GM23248 (cell line): Measurements from ENCODE around the gene MAP2K7. TPM values are rescaled to one million over a fixed set of nuclear protein-coding genes. Genes with fewer than 3 reads are reported as not detected.

Experiments
- DNase-seq: peaks from one replicate; pipeline ENCODE4 v3.0.0-alpha.2; 2015
- H2AFZ ChIP-seq: fragments of 200-600 bp; sonication (generic); 2 replicates; pipeline ENCODE4 v1.6.1; 2016; ENCODE audit warnings: antibody characterized with exemption
- H3F3A ChIP-seq: fragments of 200-600 bp; sonication (generic); 2 replicates; pipeline ENCODE4 v1.6.1; 2016; ENCODE audit warnings: mild to moderate bottlenecking, antibody characterized with exemption, mixed run types; ENCODE audit not compliant: insufficient read depth
- H3K27ac ChIP-seq: fragments of 200-600 bp; sonication (generic); 2 replicates; pipeline ENCODE4 v1.5.1; 2016; ENCODE audit warnings: mild to moderate bottlenecking
- H3K27me3 ChIP-seq: fragments of 200-600 bp; sonication (generic); replicated peaks from 2 replicates; pipeline ENCODE4 v1.6.1; 2016; ENCODE audit warnings: mild to moderate bottlenecking; ENCODE audit not compliant: insufficient read depth
- H3K36me3 ChIP-seq: fragments of 200-600 bp; sonication (generic); 2 replicates; pipeline ENCODE4 v1.6.1; 2016; ENCODE audit warnings: low read depth, mild to moderate bottlenecking
- H3K4me1 ChIP-seq: fragments of 200-600 bp; sonication (generic); 2 replicates; pipeline ENCODE4 v1.6.1; 2016; ENCODE audit warnings: mild to moderate bottlenecking; ENCODE audit not compliant: insufficient read depth
- H3K4me2 ChIP-seq: fragments of 200-600 bp; sonication (generic); one replicate; pipeline ENCODE4 v1.6.1; 2016; ENCODE audit warnings: mild to moderate bottlenecking; ENCODE audit not compliant: unreplicated experiment
- H3K4me3 ChIP-seq: fragments of 200-600 bp; sonication (generic); 2 replicates; pipeline ENCODE4 v1.5.1; 2016; ENCODE audit warnings: mild to moderate bottlenecking
- H3K79me2 ChIP-seq: fragments of 200-600 bp; sonication (generic); 2 replicates; pipeline ENCODE4 v1.6.1; 2016; ENCODE audit warnings: mild to moderate bottlenecking; ENCODE audit not compliant: insufficient read depth
- H3K9ac ChIP-seq: fragments of 200-600 bp; sonication (generic); 2 replicates; pipeline ENCODE4 v1.6.1; 2016; ENCODE audit warnings: mild to moderate bottlenecking
- H3K9me2 ChIP-seq: fragments of 200-600 bp; sonication (generic); 2 replicates; pipeline ENCODE4 v1.6.1; 2016; ENCODE audit warnings: mixed run types, mild to moderate bottlenecking, moderate library complexity; ENCODE audit not compliant: insufficient read depth
- H3K9me3 ChIP-seq: fragments of 200-600 bp; sonication (generic); one replicate; pipeline ENCODE4 v1.6.1; 2017; ENCODE audit warnings: low read depth
- H4K20me1 ChIP-seq: fragments of 200-600 bp; sonication (generic); 2 replicates; pipeline ENCODE4 v1.6.0; 2016; ENCODE audit not compliant: insufficient read depth
- EZH2 ChIP-seq: fragments of 200-600 bp; sonication (generic); IDR thresholded peaks from 2 replicates; pipeline ENCODE4 v1.6.1; 2018; ENCODE audit warnings: antibody characterized with exemption, mild to moderate bottlenecking; ENCODE audit not compliant: insufficient read depth, poor library complexity, severe bottlenecking
- EZH2phosphoT487 ChIP-seq: fragments of 200-600 bp; sonication (generic); IDR thresholded peaks from 2 replicates; pipeline ENCODE4 v1.6.1; 2018; ENCODE audit warnings: antibody characterized with exemption, moderate library complexity, mild to moderate bottlenecking, low read depth; ENCODE audit not compliant: insufficient read depth
- WGBS, 2 experiments: methylation state at CpG; one replicate each; pipeline ENCODE4 v1.1.6; 2015 to 2017; ENCODE audit warnings: low lambda C conversion rate in 2 of 2, low coverage in 1 of 2; ENCODE audit errors: missing lambda C conversion rate in 2 of 2; 5-methylcytosine and 5-hydroxymethylcytosine counted together
- in situ Hi-C: fragments of 300-500 bp; cut with MboI; formaldehyde crosslinking; loops from 2 replicates; pipeline ENCODE4 v1.15.0; 2020
- polyA plus RNA-seq: library from polyadenylated mRNA; unstranded; fragments of >200 nt; fragmentation: Nextera tagmentation; extraction: Ambion mirVana; gene quantifications from 2 replicates; pipeline ENCODE4 v1.2.1, GENCODE V29; 2016
- total RNA-seq: library from RNA; depleted of rRNA; stranded (reverse); fragments of >200 nt; shearing (Covaris generic); gene quantifications from 2 replicates; pipeline ENCODE4 v1.2.3, GENCODE V29; 2014

The MAP2K7 gene
- total and polyA plus RNA-seq, 2 experiments from 2014 or later, result 4.6 to 9.7 TPM

- no peaks in the 10 kb centered on the region for H3K27me3 ChIP-seq
These were observed 37.1 kb upstream of the MAP2K7 start for GRCh38 chr19:7866399-7867091.

GRCh38 chr19:7867092-7867844, 36.4 kb upstream of the MAP2K7 start:
- H3K4me2 ChIP-seq, result no peak overlapping the region
- no peaks in the 10 kb centered on the region for H4K20me1 ChIP-seq
- no peaks in the 10 kb centered on the region; the same call in 1 of the 2 replicates for H3K4me1 ChIP-seq
- H3F3A ChIP-seq, result peaks cover 14% of the 10 kb centered on the region
- H2AFZ ChIP-seq, result no peak overlapping the region
- no peak overlapping the region for H3K27ac ChIP-seq
- no peaks in the 10 kb centered on the region for H3K79me2 ChIP-seq
- no peaks in the 10 kb centered on the region for H3K9me2 ChIP-seq
- WGBS, 2 experiments, result 71 to 73% methylated on average over 8 to 9 of the region's 9 CpGs
- H3K4me3 ChIP-seq, result no peak overlapping the region
- TF ChIP-seq EZH2phosphoT487, result no peak
- TF ChIP-seq EZH2, result no peak
- no peaks in the 10 kb centered on the region for H3K36me3 ChIP-seq
- H3K9ac ChIP-seq, result no peak overlapping the region
- no peaks in the 10 kb centered on the region for H3K9me3 ChIP-seq
- in situ Hi-C loops, result no loop called here
- no peak for DNase-seq
- H3K27me3 ChIP-seq, result no peaks in the 10 kb centered on the region

More at GRCh38 chr19:7866399-7867091, 37.1 kb upstream of the MAP2K7 start:
- no peak for DNase-seq
- Histone ChIP-seq H3K4me2 (no peak overlapping the region), H3K4me3 (no peak overlapping the region), H3K9ac (no peak overlapping the region), H3K9me2 (no peaks in the 10 kb centered on the region), H3K79me2 (no peaks in the 10 kb centered on the region), H2AFZ (no peak overlapping the region), H3K27ac (no peak overlapping the region), H3K9me3 (no peaks in the 10 kb centered on the region), H3K36me3 (no peaks in the 10 kb centered on the region), H4K20me1 (no peaks in the 10 kb centered on the region), H3F3A (peaks cover 10% of the 10 kb centered on the region), H3K4me1 (no peaks in the 10 kb centered on the region)
- TF ChIP-seq EZH2, result no peak
- no peak for TF ChIP-seq EZH2phosphoT487
- whole genome bisulfite sequencing, 2 experiments, result 67 to 72% methylated on average over 12 of the region's 12 CpGs
- in situ Hi-C loops, result no loop called here

- peaks cover 7% of the 10 kb centered on the region for H3K27me3 ChIP-seq
- peak overlapping the region; percentile 43; the same call in 1 of the 2 replicates for H3K4me3 ChIP-seq
- DNase-seq, result peak; percentile 43
- H3K9me3 ChIP-seq, result no peaks in the 10 kb centered on the region
- no peak overlapping the region for H3K9ac ChIP-seq
- H3K27ac ChIP-seq, result no peak overlapping the region
- WGBS, 2 experiments, result 13 to 16% methylated on average over 20 to 21 of the region's 21 CpGs
- H3K9me2 ChIP-seq, result no peaks in the 10 kb centered on the region
- in situ Hi-C loops, result no loop called here
- H3F3A ChIP-seq, result peaks cover 14% of the 10 kb centered on the region
- no peak for TF ChIP-seq EZH2
- no peak for TF ChIP-seq EZH2phosphoT487
- H3K36me3 ChIP-seq, result no peaks in the 10 kb centered on the region
- H4K20me1 ChIP-seq, result no peaks in the 10 kb centered on the region
- peak overlapping the region; percentile 53 for H2AFZ ChIP-seq
- H3K4me2 ChIP-seq, result peak overlapping the region; percentile 13
- no peaks in the 10 kb centered on the region for H3K79me2 ChIP-seq
- H3K4me1 ChIP-seq, result no peaks in the 10 kb centered on the region; the same call in 1 of the 2 replicates
These were observed 35.4 kb upstream of the MAP2K7 start for GRCh38 chr19:7868326-7868670.

- H3K4me1 ChIP-seq, result no peaks in the 10 kb centered on the region; the same call in 1 of the 2 replicates
- in situ Hi-C loops, result no loop called here
- H3K36me3 ChIP-seq, result no peaks in the 10 kb centered on the region
- no peaks in the 10 kb centered on the region for H3K9me3 ChIP-seq
- no peak overlapping the region for H3K9ac ChIP-seq
- H3F3A ChIP-seq, result peaks cover 14% of the 10 kb centered on the region
- TF ChIP-seq EZH2phosphoT487 (no peak), EZH2 (no peak)
- DNase-seq, result peak; percentile 72
- peak overlapping the region; percentile 53 for H2AFZ ChIP-seq
- no peak overlapping the region for H3K27ac ChIP-seq
- peak overlapping the region; percentile 13 for H3K4me2 ChIP-seq
- WGBS, 2 experiments, result 3% methylated on average over 32 to 44 of the region's 67 CpGs
- H3K27me3 ChIP-seq, result peaks cover 9% of the 10 kb centered on the region
- H4K20me1 ChIP-seq, result no peaks in the 10 kb centered on the region
- no peaks in the 10 kb centered on the region for H3K9me2 ChIP-seq
- H3K4me3 ChIP-seq, result peak overlapping the region; percentile 43
- no peaks in the 10 kb centered on the region for H3K79me2 ChIP-seq
These were observed 34.8 kb upstream of the MAP2K7 start for GRCh38 chr19:7868671-7869452.
